H1 (cell line): Measurements from ENCODE around the gene CD48. TPM values are rescaled to one million over a fixed set of nuclear protein-coding genes. Genes with fewer than 3 reads are reported as not detected.

Experiments used
- CTCF ChIA-PET: fragments of 300-600 bp; sonication (Branson Sonifier 250); formaldehyde crosslinking; loops from one replicate; lab custom pipeline; 2021; ENCODE audit not compliant: partially characterized antibody; lab: Charles Lee
- POLR2A ChIA-PET: fragments of 300-600 bp; sonication (Branson Sonifier 250); formaldehyde crosslinking; loops from one replicate; lab custom pipeline; 2021; ENCODE audit warnings: inconsistent platforms; ENCODE audit not compliant: partially characterized antibody; lab: Charles Lee
- DNase-seq, 2 experiments: peaks; one replicate each; pipeline versions ENCODE4 v3.0.0 to v3.0.0-alpha.2; 2010 to 2022; ENCODE audit warnings: low spot score in 2 of 2, low read depth in 1 of 2, mixed read lengths in 1 of 2
- FAIRE-seq: peaks from 2 replicates; lab custom pipeline; 2011; peaks lifted over from hg19 to GRCh38; lab: Jason Lieb, UNC
- H2AFZ ChIP-seq: 2 replicates; pipeline ENCODE4 v1.8.1; 2012; ENCODE audit warnings: low read length, inconsistent platforms
- H2AK5ac ChIP-seq: 2 replicates; pipeline ENCODE4 v1.6.1; 2013; ENCODE audit warnings: low read depth, low read length
- H2BK120ac ChIP-seq: replicated peaks from 2 replicates; pipeline ENCODE3; 2013; ENCODE audit warnings: low read depth, low read length, inconsistent platforms
- H2BK12ac ChIP-seq: 2 replicates; pipeline ENCODE4 v1.6.1; 2013; ENCODE audit warnings: low read depth, low read length
- H2BK15ac ChIP-seq: 2 replicates; pipeline ENCODE4 v1.6.1; 2013; ENCODE audit warnings: low read length
- H2BK20ac ChIP-seq: 2 replicates; pipeline ENCODE4 v1.6.1; 2013; ENCODE audit warnings: low read length
- H2BK5ac ChIP-seq: 2 replicates; pipeline ENCODE4 v1.6.1; 2013; ENCODE audit warnings: low read depth, low read length
- H3K14ac ChIP-seq: 2 replicates; pipeline ENCODE4 v1.6.1; 2013; ENCODE audit warnings: inconsistent platforms; ENCODE audit not compliant: insufficient read length
- H3K18ac ChIP-seq: 2 replicates; pipeline ENCODE4 v1.6.1; 2013; ENCODE audit warnings: low read length; ENCODE audit errors: extremely low read depth
- H3K23ac ChIP-seq: 2 replicates; pipeline ENCODE4 v1.6.1; 2013; ENCODE audit warnings: inconsistent platforms; ENCODE audit not compliant: insufficient read length
- H3K23me2 ChIP-seq: 2 replicates; pipeline ENCODE4 v1.6.1; 2013; ENCODE audit warnings: low read depth, low read length
- H3K27ac ChIP-seq: 2 replicates; pipeline ENCODE4 v1.6.1; 2011; ENCODE audit warnings: low read depth, low read length, inconsistent platforms
- H3K27me3 ChIP-seq, 4 experiments: replicated peaks in 1 of 4; 1 replicate in 1 of 4; 2 replicates in 3 of 4; pipeline versions ENCODE4 v1.6.1 to v1.8.1; 2011 to 2013; ENCODE audit warnings: low read length in 3 of 4, mild to moderate bottlenecking in 3 of 4, inconsistent platforms in 2 of 4, mixed read lengths in 2 of 4, moderate library complexity in 1 of 4; ENCODE audit not compliant: control insufficient read depth in 3 of 4, insufficient read depth in 3 of 4; ENCODE audit errors: extremely low read depth in 1 of 4
- H3K36me3 ChIP-seq, 4 experiments: 2 replicates each; pipeline versions ENCODE4 v1.6.1 to v1.8.1; 2011 to 2013; ENCODE audit warnings: mild to moderate bottlenecking in 4 of 4, low read length in 3 of 4, moderate library complexity in 2 of 4, control low read depth in 1 of 4, inconsistent platforms in 1 of 4; ENCODE audit not compliant: insufficient read depth in 4 of 4, control insufficient read depth in 2 of 4
- H3K4ac ChIP-seq: replicated peaks from 2 replicates; pipeline ENCODE3; 2013; ENCODE audit warnings: low read length, low read depth, mixed read lengths, inconsistent platforms; ENCODE audit not compliant: insufficient read length
- H3K4me1 ChIP-seq, 4 experiments: replicated peaks in 1 of 4; 1 replicate in 1 of 4; 2 replicates in 3 of 4; pipeline versions ENCODE4 v1.6.1 to v1.8.1; 2011 to 2013; ENCODE audit warnings: low read length in 3 of 4, inconsistent platforms in 2 of 4, mixed read lengths in 1 of 4; ENCODE audit not compliant: insufficient read depth in 4 of 4, control insufficient read depth in 3 of 4
- H3K4me2 ChIP-seq, 2 experiments: 2 replicates each; pipeline versions ENCODE4 v1.6.1 to v1.8.1; 2011 to 2013; ENCODE audit warnings: low read depth in 2 of 2, low read length in 2 of 2, control low read depth in 1 of 2, inconsistent platforms in 1 of 2, mild to moderate bottlenecking in 1 of 2; ENCODE audit not compliant: insufficient read depth in 1 of 2
- H3K4me3 ChIP-seq, 4 experiments: fragments of 200-600, 300-600 bp in 1 of 4; sonication (generic), shearing (Covaris generic), sonication (Bioruptor Twin) in 1 of 4; 2 replicates each; pipeline versions ENCODE4 v1.5.1 to v1.8.1; 2011 to 2016; ENCODE audit warnings: low read length in 4 of 4, low read depth in 3 of 4, control low read depth in 2 of 4, inconsistent platforms in 2 of 4, mild to moderate bottlenecking in 2 of 4, mixed read lengths in 1 of 4, moderate library complexity in 1 of 4; ENCODE audit not compliant: insufficient read depth in 2 of 4; ENCODE audit errors: extremely low read depth in 1 of 4
- H3K56ac ChIP-seq: replicated peaks from 2 replicates; pipeline ENCODE3; 2013; ENCODE audit warnings: low read depth, mild to moderate bottlenecking, mixed read lengths, low read length, inconsistent platforms; ENCODE audit not compliant: insufficient read length
- H3K79me1 ChIP-seq: 2 replicates; pipeline ENCODE4 v1.6.1; 2013; ENCODE audit warnings: low read depth, low read length, control low read depth
- H3K79me2 ChIP-seq, 2 experiments: 2 replicates each; pipeline versions ENCODE4 v1.6.1 to v1.8.1; 2012 to 2013; ENCODE audit warnings: low read length in 2 of 2, mild to moderate bottlenecking in 2 of 2, inconsistent platforms in 1 of 2; ENCODE audit not compliant: insufficient read depth in 2 of 2, control insufficient read depth in 1 of 2
- H3K9ac ChIP-seq, 4 experiments: replicated peaks in 1 of 4; 1 replicate in 1 of 4; 2 replicates in 3 of 4; pipeline versions ENCODE4 v1.6.1 to v1.8.1; 2011 to 2013; ENCODE audit warnings: low read depth in 3 of 4, low read length in 3 of 4, control low read depth in 2 of 4, mild to moderate bottlenecking in 2 of 4, moderate library complexity in 2 of 4, inconsistent platforms in 1 of 4; ENCODE audit errors: extremely low read depth in 1 of 4
- H3K9me3 ChIP-seq, 2 experiments: 2 replicates each; pipeline versions ENCODE4 v1.6.1 to v1.8.1; 2012 to 2013; ENCODE audit warnings: mild to moderate bottlenecking in 2 of 2, moderate library complexity in 2 of 2, control low read depth in 1 of 2, inconsistent platforms in 1 of 2, low read depth in 1 of 2, low read length in 1 of 2, mixed read lengths in 1 of 2; ENCODE audit not compliant: insufficient read depth in 2 of 2
- H4K20me1 ChIP-seq, 2 experiments: replicated peaks in 1 of 2; 2 replicates each; pipeline versions ENCODE3 to v1.8.1; 2011 to 2013; ENCODE audit warnings: inconsistent platforms in 2 of 2, low read length in 2 of 2, mild to moderate bottlenecking in 1 of 2; ENCODE audit not compliant: insufficient read depth in 2 of 2, control insufficient read depth in 1 of 2
- H4K5ac ChIP-seq: 2 replicates; pipeline ENCODE4 v1.6.1; 2013; ENCODE audit warnings: low read length, low read depth, mixed read lengths, inconsistent platforms; ENCODE audit not compliant: insufficient read length
- H4K8ac ChIP-seq: 2 replicates; pipeline ENCODE4 v1.8.0; 2013; ENCODE audit warnings: mild to moderate bottlenecking, moderate library complexity, low read length, inconsistent platforms; ENCODE audit not compliant: insufficient read depth; ENCODE audit errors: extremely low read depth
- H4K91ac ChIP-seq: replicated peaks from 2 replicates; pipeline ENCODE3; 2013; ENCODE audit warnings: low read length, mixed read lengths, inconsistent platforms; ENCODE audit not compliant: insufficient read length
- BRCA1 ChIP-seq: IDR thresholded peaks from 2 replicates; pipeline ENCODE4 v1.6.1; 2012; ENCODE audit warnings: low read depth, low read length, improper control_type of control experiment
- CHD1 ChIP-seq: IDR thresholded peaks from 2 replicates; pipeline ENCODE4 v1.6.1; 2012; ENCODE audit warnings: low read depth, low read length, improper control_type of control experiment
- JUN ChIP-seq: IDR thresholded peaks from 2 replicates; pipeline ENCODE4 v1.6.1; 2011; ENCODE audit warnings: low read depth, mild to moderate bottlenecking, improper control_type of control experiment, low read length
- KDM1A ChIP-seq: fragments of 200-600, 300-600 bp; sonication (generic); IDR thresholded peaks from 2 replicates; pipeline ENCODE4 v1.7.1; 2016; ENCODE audit warnings: mild to moderate bottlenecking, low read length, borderline replicate concordance
- POLR2AphosphoS5 ChIP-seq: IDR thresholded peaks from 2 replicates; pipeline ENCODE4 v1.6.1; 2011; ENCODE audit warnings: low read depth, low read length
- SIX5 ChIP-seq: IDR thresholded peaks from 2 replicates; pipeline ENCODE4 v1.6.1; 2011; ENCODE audit warnings: mild to moderate bottlenecking, low read depth, low read length
- TCF12 ChIP-seq: IDR thresholded peaks from 2 replicates; pipeline ENCODE4 v1.6.1; 2011; ENCODE audit warnings: low read depth, mild to moderate bottlenecking, low read length
- TEAD4 ChIP-seq: IDR thresholded peaks from 2 replicates; pipeline ENCODE4 v1.6.1; 2012; ENCODE audit warnings: low read depth, low read length, inconsistent platforms, mixed read lengths
- WGBS, 2 experiments: shearing (Covaris generic) in 1 of 2; methylation state at CpG; one replicate each; pipeline versions ENCODE4 v1.1.6 to v1.1.7; 2013 to 2015; ENCODE audit warnings: low lambda C conversion rate in 2 of 2, mixed read lengths in 2 of 2, inconsistent platforms in 1 of 2, low coverage in 1 of 2, missing lambda C conversion rate in 1 of 2; ENCODE audit not compliant: insufficient replicate concordance in 2 of 2, insufficient coverage in 1 of 2, insufficient read length in 1 of 2; ENCODE audit errors: extremely low coverage in 1 of 2, missing lambda C conversion rate in 1 of 2; 5-methylcytosine and 5-hydroxymethylcytosine counted together
- polyA plus RNA-seq, 7 experiments: library from polyadenylated mRNA; depleted of rRNA in 3 of 7; stranded (reverse) in 5 of 7; unstranded in 2 of 7; fragments of >200 nt in 5 of 7; fragments of 200-250 nt in 2 of 7; gene quantifications; 1 replicate in 5 of 7; 2 replicates in 1 of 7; 4 replicates in 1 of 7; pipeline versions ENCODE4 v1.2.1 to v1.2.3, GENCODE V29; 2011 to 2013; ENCODE audit warnings: missing spikeins in 2 of 7, mixed read lengths in 2 of 7
- total RNA-seq: library from RNA; stranded (reverse); fragmentation: NEBNext Ultra II Directional; extraction: Animal tissue kit (Norgen Biotek cat#: 25700); gene quantifications from 2 replicates; pipeline ENCODE4 v1.2.1, GENCODE V29; 2021

Gene CD48
- total and polyA plus RNA-seq, 2 of the 8 experiments (the other 6 are each of a cell fraction or from before 2014, with no cell fraction given) = 0.08 TPM; not detected in 1

GRCh38 chr1:160658814-160659193, 52.8 kb downstream of the CD48 start:
- H4K5ac ChIP-seq = no peak overlapping the region
- no peak overlapping the region for H3K14ac ChIP-seq
- no peak overlapping the region for H3K18ac ChIP-seq
- no peak overlapping the region for H3K4me3 ChIP-seq
- WGBS, 2 experiments = 87% methylated on average over 2 of the region's 2 CpGs; no CpG with 5 or more reads in 1 of the 2 experiments
- H2BK15ac ChIP-seq = no peak overlapping the region
- TF ChIP-seq TEAD4 (no peak), CHD1 (no peak), KDM1A (no peak), JUN (no peak), TCF12 (no peak), SIX5 (no peak), POLR2AphosphoS5 (no peak), BRCA1 (no peak)
- TF ChIP-seq, all 59 proteins: peak for 0
- H3K9ac ChIP-seq = no peak overlapping the region
- no peak overlapping the region for H2AFZ ChIP-seq
- no peak overlapping the region for H3K23ac ChIP-seq
- H3K79me1 ChIP-seq = no peaks in the 10 kb centered on the region
- FAIRE-seq (no peak), DNase-seq (no peak)
- no peak overlapping the region for H2BK20ac ChIP-seq
- H3K27ac ChIP-seq = no peak overlapping the region
- H3K4ac ChIP-seq = no peak overlapping the region
- no peaks in the 10 kb centered on the region for H4K20me1 ChIP-seq
- no peak overlapping the region for H4K91ac ChIP-seq
- H3K56ac ChIP-seq = no peak overlapping the region
- no peak overlapping the region for H2BK120ac ChIP-seq
- no peaks in the 10 kb centered on the region; a peak in 1 of 7 replicates for H3K27me3 ChIP-seq
- H2BK12ac ChIP-seq = 0 out of 2 replicates have a peak overlapping the region, but pooled peaks have one; percentile 30
- H3K79me2 ChIP-seq = no peaks in the 10 kb centered on the region
- H3K9me3 ChIP-seq = peaks cover 0 to 2% of the 10 kb centered on the region in 2 experiments; a peak in 1 of 4 replicates
- CTCF ChIA-PET = interaction anchor here (2.7 to 4.2 kb wide), 2 partner anchors 16 to 22 kb away, joined by 10 to 12 read pairs; no protein-coding TSS in a partner anchor
- H3K4me2 ChIP-seq = no peak overlapping the region
- H2BK5ac ChIP-seq = no peak overlapping the region
- no peaks in the 10 kb centered on the region for H3K36me3 ChIP-seq
- no peak overlapping the region for H4K8ac ChIP-seq
- H2AK5ac ChIP-seq = no peak overlapping the region
- peaks cover 0 to 3% (median 0%) of the 10 kb centered on the region in 4 experiments; a peak in 1 of 7 replicates for H3K4me1 ChIP-seq
- POLR2A ChIA-PET = interaction anchor here (0.6 to 1.4 kb wide), 2 partner anchors 13 to 340 kb away, joined by 3 read pairs; no protein-coding TSS in a partner anchor
- no peaks in the 10 kb centered on the region for H3K23me2 ChIP-seq
